Measurements from ENCODE around the gene MVD. TPM values are rescaled to one million over a fixed set of nuclear protein-coding genes. Genes with fewer than 3 reads are reported as not detected.

The MVD gene
- total RNA-seq, 2 donors from 2014 or later, result 34.7 to 40.0 TPM

DNA sequence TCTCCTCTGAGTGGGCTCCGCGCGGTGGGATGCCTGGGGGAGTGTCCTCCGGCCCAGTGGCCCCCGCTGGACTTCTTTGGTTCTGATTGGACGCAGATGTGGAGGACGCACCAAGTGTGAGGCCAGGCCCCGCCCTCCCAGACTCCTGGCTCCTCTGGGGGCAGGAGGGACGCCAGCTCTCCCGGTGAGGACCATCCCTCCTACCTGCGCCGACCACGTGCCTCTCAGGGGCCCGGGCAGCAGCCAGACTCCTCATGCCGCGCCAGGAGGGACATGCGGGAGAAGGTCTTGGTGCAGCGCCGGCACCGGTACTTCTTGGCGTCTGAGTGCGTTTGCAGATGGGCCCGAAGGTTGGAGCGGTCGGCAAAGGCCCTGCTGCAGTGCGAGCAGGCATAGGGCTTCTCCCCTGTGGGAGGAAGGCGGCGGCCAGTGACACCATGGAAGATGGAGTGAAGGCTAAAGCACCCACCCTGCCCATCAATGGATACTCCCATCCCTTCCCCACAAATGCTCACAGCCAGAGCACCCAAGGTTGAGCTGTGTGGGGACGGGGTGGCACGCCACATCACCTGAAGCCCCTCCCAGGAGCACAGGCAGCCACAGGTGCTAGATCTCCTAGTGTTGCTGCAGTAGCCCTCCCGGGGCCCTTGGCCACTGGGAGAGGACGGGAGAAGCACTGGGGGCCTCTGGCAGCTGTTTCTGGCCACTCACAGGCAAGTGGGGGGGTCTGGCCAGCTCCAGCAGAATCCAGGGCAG lies 15.5 kb upstream of the MVD start:
- WGBS, result 47% methylated on average over 32 of the region's 32 CpGs
- DNase-seq (ENCODE audit: low spot score), result no peak
- H3K27me3 ChIP-seq (replicated peaks; ENCODE audit: insufficient read depth), result no peaks in the 10 kb centered on the region

DNA sequence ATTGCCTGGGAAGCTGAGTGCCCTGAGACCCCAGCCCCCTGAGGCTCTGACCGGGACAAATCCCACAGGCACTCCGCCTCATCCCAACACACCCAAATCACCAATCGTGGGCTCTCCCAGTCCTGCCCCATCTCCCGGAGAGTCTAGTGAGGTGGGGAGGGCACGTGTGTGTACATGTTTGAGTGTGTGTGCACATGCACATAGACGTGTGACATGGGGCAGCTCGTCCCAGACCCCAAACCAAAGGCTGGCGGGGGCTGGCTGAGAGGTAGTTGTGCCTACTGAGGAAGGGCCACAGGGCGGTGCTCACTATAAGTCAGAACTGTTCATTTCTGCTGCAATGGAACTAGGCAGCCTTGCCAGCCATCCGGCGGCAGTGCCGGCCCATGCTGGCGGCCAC lies 14.8 kb upstream of the MVD start:
- no peak for DNase-seq (ENCODE audit: low spot score)
- H3K9me3 ChIP-seq, result no peaks in the 10 kb centered on the region
- no peaks in the 10 kb centered on the region for H3K27me3 ChIP-seq (replicated peaks; ENCODE audit: insufficient read depth)
- no peaks in the 10 kb centered on the region for H3K4me1 ChIP-seq (replicated peaks)
- 67% methylated on average over 12 of the region's 13 CpGs for WGBS
- intact Hi-C loops (cut with DNase I), result no loop called here
- H3K27ac ChIP-seq, result no peak overlapping the region
- no peak overlapping the region for H3K4me3 ChIP-seq
- TF ChIP-seq POLR2A (IDR thresholded peaks at IDR 0.05) (no peak), POLR2AphosphoS5 (IDR thresholded peaks at IDR 0.05) (no peak)
- TF ChIP-seq, protein P1, sequence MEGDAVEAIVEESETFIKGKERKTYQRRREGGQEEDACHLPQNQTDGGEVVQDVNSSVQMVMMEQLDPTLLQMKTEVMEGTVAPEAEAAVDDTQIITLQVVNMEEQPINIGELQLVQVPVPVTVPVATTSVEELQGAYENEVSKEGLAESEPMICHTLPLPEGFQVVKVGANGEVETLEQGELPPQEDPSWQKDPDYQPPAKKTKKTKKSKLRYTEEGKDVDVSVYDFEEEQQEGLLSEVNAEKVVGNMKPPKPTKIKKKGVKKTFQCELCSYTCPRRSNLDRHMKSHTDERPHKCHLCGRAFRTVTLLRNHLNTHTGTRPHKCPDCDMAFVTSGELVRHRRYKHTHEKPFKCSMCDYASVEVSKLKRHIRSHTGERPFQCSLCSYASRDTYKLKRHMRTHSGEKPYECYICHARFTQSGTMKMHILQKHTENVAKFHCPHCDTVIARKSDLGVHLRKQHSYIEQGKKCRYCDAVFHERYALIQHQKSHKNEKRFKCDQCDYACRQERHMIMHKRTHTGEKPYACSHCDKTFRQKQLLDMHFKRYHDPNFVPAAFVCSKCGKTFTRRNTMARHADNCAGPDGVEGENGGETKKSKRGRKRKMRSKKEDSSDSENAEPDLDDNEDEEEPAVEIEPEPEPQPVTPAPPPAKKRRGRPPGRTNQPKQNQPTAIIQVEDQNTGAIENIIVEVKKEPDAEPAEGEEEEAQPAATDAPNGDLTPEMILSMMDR (IDR thresholded peaks at IDR 0.05), result no peak
- no peaks in the 10 kb centered on the region for H3K36me3 ChIP-seq

More for the DNA sequence above, 15.5 kb upstream of the MVD start:
- no peak overlapping the region for H3K27ac ChIP-seq
- no peaks in the 10 kb centered on the region for H3K9me3 ChIP-seq
- intact Hi-C loops (cut with DNase I), result no loop called here
- TF ChIP-seq POLR2A (IDR thresholded peaks at IDR 0.05) (no peak), POLR2AphosphoS5 (IDR thresholded peaks at IDR 0.05) (no peak)
- TF ChIP-seq, protein P1 (IDR thresholded peaks at IDR 0.05), result no peak
- H3K4me1 ChIP-seq (replicated peaks), result no peaks in the 10 kb centered on the region
- no peaks in the 10 kb centered on the region for H3K36me3 ChIP-seq
- H3K4me3 ChIP-seq, result no peak overlapping the region

DNA sequence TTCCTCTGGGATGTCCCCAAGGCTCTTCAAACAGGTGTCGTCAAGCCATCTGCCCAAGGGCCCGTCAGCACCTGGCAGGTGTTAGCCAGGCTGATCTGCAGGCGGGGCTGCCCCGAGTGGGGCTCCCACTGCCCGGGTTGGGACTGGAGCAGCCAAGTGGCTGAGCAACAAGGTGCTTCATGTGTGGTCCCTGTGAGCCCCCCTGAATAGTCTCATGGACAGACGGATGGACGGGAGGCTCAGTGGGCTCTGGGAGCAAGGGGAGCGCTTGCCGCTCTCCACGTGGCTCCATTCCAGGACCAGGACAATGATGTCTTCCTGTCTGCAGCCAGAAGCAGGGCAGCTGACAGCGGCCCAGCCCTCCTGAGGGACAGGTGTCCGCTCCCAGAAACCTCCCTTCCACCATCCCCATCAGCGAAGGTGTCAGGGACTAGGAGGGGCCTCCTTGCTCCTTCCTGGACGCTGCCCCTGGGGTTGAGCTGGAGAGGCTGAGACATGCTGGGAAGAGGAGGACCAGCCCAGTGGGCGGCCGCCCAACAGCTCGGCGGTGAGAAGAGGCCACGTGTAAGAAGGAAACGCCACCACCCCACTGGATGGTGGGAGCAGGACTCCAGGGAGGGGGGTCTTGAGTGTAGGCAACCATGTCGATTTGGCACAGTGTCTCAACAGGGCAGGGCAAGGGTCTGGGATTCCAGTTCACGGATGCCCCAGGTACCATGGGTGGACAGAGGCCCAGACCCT lies 13.8 kb upstream of the MVD start:
- TF ChIP-seq POLR2A (IDR thresholded peaks at IDR 0.05) (no peak), POLR2AphosphoS5 (IDR thresholded peaks at IDR 0.05) (no peak)
- H3K36me3 ChIP-seq, result no peaks in the 10 kb centered on the region
- 82% methylated on average over 22 of the region's 22 CpGs for WGBS
- no peaks in the 10 kb centered on the region for H3K4me1 ChIP-seq (replicated peaks)
- intact Hi-C loops (cut with DNase I), result no loop called here
- no peak for DNase-seq (ENCODE audit: low spot score)
- H3K9me3 ChIP-seq, result no peaks in the 10 kb centered on the region
- no peak overlapping the region for H3K4me3 ChIP-seq
- no peaks in the 10 kb centered on the region for H3K27me3 ChIP-seq (replicated peaks; ENCODE audit: insufficient read depth)
- no peak overlapping the region for H3K27ac ChIP-seq

DNA sequence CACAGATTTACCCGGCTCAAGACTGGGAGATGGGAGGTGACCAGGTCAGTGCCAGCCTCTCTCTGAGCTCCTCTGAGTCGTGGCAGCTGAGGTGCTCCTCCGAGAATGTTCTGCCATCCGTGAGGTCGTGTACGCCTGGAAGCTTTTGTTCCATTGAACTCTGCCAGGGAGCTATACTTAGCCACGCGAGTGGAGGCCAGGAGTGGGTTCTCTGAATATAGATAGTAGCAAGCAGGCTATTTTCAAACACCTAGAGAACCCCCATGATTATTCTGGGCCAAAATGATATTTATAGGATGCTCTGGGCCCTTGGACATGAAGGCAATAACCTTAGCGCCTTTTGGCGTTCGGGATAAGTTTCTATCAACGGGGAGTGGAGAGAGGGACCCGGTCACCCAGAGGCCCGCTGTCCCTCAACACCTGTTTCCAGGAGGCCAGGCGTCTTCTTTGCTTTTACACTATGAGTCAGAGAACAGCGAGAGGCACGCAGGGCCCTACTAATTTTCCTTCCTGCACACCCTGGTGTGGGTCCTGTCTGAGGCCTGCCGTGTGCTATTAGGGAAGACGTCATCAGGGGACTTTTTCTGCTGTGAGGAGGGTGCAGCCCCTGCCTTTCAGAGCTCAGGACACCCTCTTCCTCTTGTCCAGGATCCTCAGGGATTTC lies 11.0 kb upstream of the MVD start:
- Histone ChIP-seq H3K36me3 (no peaks in the 10 kb centered on the region), H3K4me3 (no peak overlapping the region), H3K4me1 (replicated peaks) (no peaks in the 10 kb centered on the region), H3K9me3 (no peaks in the 10 kb centered on the region), H3K27ac (no peak overlapping the region), H3K27me3 (replicated peaks; ENCODE audit: insufficient read depth) (no peaks in the 10 kb centered on the region)
- DNase-seq (ENCODE audit: low spot score), result no peak
- intact Hi-C loops (cut with DNase I), result no loop called here
- 92% methylated on average over 19 of the region's 19 CpGs for WGBS
- TF ChIP-seq, protein P1 (IDR thresholded peaks at IDR 0.05), result no peak
- TF ChIP-seq POLR2A (IDR thresholded peaks at IDR 0.05) (no peak), POLR2AphosphoS5 (IDR thresholded peaks at IDR 0.05) (no peak)

DNA sequence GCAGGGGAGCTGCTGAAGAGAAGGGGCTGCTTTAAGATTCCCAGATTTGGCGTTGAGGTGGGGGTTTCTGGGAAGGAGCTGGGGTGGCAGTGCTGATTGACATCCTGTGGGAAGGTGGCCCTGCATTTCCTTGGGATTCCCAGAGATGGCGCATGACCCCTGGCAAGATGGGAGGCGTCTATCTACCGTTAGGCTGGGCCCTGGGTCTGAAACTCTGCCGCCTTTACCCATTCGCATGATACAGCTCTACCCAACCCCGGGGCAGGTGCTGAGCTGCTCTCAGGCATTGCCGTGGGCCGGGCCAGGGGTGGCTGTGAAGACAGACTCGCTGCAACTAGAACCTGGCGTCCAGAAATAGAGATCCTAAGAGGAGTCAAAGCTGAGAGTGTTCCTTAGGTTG lies 9.9 kb upstream of the MVD start:
- no peaks in the 10 kb centered on the region for H3K4me1 ChIP-seq (replicated peaks)
- H3K9me3 ChIP-seq, result no peaks in the 10 kb centered on the region
- no peaks in the 10 kb centered on the region for H3K36me3 ChIP-seq
- 62% methylated on average over 11 of the region's 11 CpGs for WGBS
- intact Hi-C loops (cut with DNase I), result no loop called here
- TF ChIP-seq, protein P1 (IDR thresholded peaks at IDR 0.05), result no peak
- TF ChIP-seq POLR2AphosphoS5 (IDR thresholded peaks at IDR 0.05) (no peak), POLR2A (IDR thresholded peaks at IDR 0.05) (no peak)
- no peaks in the 10 kb centered on the region for H3K27me3 ChIP-seq (replicated peaks; ENCODE audit: insufficient read depth)
- H3K27ac ChIP-seq, result no peak overlapping the region
- no peak for DNase-seq (ENCODE audit: low spot score)
- no peak overlapping the region for H3K4me3 ChIP-seq
